ENCODE results near the gene TOMM40.

TOMM40 gene

GRCh38 chr19:44931541-44931940 lies 40.5 kb downstream of the TOMM40 start:
- no peak for DNase-seq

GRCh38 chr19:44939668-44940067 lies 48.6 kb downstream of the TOMM40 start:
- no peak for DNase-seq

GRCh38 chr19:44942067-44942571 lies 51.1 kb downstream of the TOMM40 start, which contains the start of gene APOC4:
TSS of gene APOC4 (plus strand) at chr19:44942237. CDS start at chr19:44942278, 41 bp downstream.
- DNase-seq = no peak

GRCh38 chr19:44943801-44944249 lies 52.8 kb downstream of the TOMM40 start:
- no peak for DNase-seq

- DNase-seq = no peak
These were observed 56.1 kb downstream of the TOMM40 start for GRCh38 chr19:44947041-44947581.

GRCh38 chr19:44948237-44948636 lies 57.2 kb downstream of the TOMM40 start:
- DNase-seq = no peak

GRCh38 chr19:44948763-44949374 lies 57.8 kb downstream of the TOMM40 start:
- DNase-seq = no peak

- DNase-seq = no peak
These were observed 58.5 kb downstream of the TOMM40 start for GRCh38 chr19:44949550-44949949.

GRCh38 chr19:44951179-44952159 lies 60.4 kb downstream of the TOMM40 start:
- DNase-seq = peak; percentile 52 to 59
